NCI-H2171 treated with DMSO at 0.1 percent for 48 hours (cell line): ENCODE results near the gene ASS1.
A peak's percentile ranks its signal among the peaks of the same experiment; 100 is the strongest.

Source experiments
- DNase-seq: peaks from one replicate; lab custom pipeline; 2025; lab: John Stamatoyannopoulos, UW

Gene ASS1

DNA sequence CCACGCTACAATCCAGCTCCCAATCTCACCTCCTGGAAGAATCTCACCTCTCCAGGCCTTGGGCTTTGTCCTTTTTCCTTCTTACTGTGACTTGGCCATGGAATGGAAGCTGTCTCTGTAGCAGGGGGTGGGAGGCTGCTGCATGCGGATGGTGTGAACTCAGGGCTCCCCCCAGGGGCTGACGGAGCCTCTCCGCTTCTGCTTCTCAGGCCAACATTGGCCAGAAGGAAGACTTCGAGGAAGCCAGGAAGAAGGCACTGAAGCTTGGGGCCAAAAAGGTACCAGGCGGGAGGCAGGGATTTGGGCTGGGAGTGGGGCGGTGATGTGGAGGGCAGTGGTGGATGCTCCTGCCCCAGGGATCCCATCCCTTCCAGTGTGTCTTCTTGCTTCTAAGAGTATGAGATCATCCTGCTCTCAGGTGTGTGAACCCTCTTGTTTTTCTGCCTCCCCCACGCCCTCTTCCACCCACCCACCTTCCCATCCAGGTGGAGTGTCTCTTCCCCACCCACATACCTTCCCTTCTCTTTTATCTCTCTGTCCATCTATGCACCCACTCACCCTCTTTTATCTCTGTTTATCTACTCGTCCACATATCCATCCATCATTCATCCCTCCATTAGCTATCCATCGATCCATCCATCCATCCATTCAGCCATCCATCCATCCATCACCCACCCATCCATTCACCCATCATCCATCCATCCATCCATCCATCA lies 9.5 kb downstream of the ASS1 start:
- DNase-seq: no peak

DNA sequence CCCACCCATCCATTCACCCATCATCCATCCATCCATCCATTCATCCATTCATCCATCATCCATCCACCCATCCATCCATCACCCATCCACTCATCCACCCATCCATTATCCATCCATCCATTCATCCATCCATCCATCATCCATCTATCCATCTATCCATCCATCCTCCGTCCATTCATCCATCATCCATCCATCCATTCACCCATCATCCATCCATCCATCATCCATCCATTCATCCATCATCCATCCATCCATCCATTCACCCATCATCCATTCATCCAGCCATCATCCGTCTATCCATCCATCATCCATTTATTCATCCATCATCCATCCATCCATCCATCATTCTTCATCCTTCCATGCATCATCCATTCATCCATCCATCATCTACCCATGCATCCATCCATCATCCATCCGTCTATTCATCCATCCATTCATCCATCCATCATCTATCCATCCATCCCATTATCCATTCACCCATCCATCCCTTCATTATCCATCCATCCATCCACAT lies 10.1 kb downstream of the ASS1 start:
- no peak for DNase-seq

DNA sequence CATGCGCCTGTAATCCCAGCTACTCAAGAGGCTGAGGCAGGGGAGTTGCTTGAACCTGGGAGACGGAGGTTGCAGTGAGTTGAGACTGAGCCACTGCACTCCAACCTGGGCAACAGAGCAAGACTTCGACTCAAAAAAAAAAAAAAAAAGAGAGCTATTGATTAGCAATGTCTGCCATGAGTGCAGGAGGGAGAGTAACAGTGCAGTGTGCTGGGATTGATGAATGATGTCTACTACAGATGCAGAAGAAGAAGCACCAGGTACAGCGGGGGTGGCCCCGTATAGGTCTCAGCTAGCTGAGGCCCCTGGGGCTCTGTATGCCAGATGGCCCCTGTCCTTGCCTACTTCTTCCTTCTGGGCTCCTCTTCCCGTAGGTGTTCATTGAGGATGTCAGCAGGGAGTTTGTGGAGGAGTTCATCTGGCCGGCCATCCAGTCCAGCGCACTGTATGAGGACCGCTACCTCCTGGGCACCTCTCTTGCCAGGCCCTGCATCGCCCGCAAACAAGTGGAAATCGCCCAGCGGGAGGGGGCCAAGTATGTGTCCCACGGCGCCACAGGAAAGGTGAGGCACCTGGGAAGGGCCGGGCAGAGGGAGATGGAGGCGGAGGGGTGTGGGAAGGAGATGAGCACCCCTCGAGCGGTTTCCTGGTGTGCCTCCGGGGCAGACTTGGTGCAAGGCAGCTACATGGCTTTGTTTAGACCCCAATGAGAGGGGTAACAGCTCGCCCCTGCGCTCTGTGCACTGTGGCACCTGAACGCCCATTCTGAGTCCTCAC lies 13.5 kb downstream of the ASS1 start:
- peak; percentile 45 for DNase-seq

DNA sequence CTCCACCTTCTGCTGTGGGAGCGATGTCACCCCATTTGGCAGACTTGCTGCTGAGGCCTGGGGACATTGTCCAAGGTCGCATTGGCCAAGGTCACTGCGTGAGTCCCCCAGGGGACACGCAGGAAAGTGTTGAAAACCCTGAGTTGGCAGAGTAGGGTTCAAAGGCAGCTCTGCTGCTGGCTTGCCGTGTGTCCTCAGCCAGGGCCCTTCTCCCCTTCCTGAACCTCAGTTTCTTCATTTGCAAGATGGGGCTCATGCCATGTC lies 14.0 kb downstream of the ASS1 start:
- no peak for DNase-seq

DNA sequence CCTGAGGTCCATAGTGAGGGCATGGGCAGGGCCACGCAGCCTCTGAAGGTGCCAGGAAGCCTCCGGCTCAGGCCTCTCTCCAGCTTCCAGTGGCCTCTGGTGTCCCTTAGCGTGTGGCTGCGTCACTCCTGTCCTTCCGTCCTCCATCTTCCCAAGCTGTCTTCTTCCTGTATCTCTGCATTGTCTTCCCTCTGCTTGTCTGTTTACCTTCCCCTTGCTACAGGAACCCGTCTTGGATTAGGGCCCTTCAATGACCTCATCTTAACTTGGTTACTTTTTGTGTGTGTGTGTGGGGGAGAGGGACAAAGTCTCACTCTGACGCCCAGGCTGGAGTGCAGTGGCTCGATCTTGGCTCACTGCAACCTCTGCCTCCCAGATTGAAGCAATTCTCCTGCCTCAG lies 14.4 kb downstream of the ASS1 start:
- DNase-seq: no peak

GRCh38 chr9:130459941-130460669 lies 15.3 kb downstream of the ASS1 start:
- no peak for DNase-seq

- DNase-seq: peak; percentile 87
Measured at GRCh38 chr9:130461218-130461630, 16.5 kb downstream of the ASS1 start.

GRCh38 chr9:130461731-130462130 lies 17.0 kb downstream of the ASS1 start:
- no peak for DNase-seq

DNA sequence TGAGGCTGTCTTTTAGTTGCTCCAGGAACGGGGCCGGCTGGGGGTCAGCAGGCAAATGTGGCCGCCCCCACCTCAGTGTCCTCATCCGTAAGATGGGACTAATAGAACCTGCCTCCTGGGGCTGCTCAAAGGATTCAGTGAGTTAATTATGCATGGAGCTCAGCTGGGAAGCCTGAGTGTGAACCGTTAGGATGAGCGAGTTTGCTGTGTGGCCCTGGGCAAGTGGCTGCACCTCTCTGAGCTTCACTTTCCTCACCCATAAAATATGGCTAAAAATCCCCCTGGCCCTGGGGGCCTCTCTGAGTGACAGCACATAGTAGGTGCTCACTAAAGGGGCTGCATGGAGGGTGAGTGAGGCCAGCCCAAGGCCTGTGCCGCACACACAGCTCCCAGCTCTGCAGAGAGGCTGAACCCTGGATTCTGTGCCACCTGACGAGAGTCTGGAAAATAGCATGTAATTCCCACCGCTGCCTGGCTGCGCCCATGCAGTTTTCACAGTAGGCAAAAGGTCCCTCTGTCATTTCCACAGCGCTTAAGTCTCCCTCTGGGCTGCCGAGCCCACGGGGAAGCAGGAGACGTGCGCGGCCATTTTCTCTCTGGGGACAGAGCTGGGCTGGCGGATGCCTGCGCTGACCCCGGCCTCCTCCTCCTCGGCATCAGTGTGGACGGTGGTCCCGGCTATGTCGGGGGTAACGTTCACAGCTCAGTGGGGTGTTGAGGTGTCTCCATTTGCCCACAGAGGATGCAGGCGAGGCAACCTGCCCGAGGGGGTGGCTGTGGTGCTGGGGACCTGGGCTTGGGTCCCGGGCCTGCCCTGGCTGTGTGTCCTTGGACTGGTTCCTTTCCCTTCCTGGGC lies 18.2 kb downstream of the ASS1 start:
- peak; percentile 94 for DNase-seq

- no peak for DNase-seq
Measured at GRCh38 chr9:130463763-130464745, 19.3 kb downstream of the ASS1 start.

GRCh38 chr9:130465383-130466096 lies 20.8 kb downstream of the ASS1 start:
- no peak for DNase-seq

GRCh38 chr9:130466537-130467217 lies 21.9 kb downstream of the ASS1 start:
- no peak for DNase-seq

GRCh38 chr9:130467316-130467715 lies 22.6 kb downstream of the ASS1 start:
- DNase-seq: peak; percentile 100

- DNase-seq: no peak
Measured at GRCh38 chr9:130468566-130468965, 23.8 kb downstream of the ASS1 start.

DNA sequence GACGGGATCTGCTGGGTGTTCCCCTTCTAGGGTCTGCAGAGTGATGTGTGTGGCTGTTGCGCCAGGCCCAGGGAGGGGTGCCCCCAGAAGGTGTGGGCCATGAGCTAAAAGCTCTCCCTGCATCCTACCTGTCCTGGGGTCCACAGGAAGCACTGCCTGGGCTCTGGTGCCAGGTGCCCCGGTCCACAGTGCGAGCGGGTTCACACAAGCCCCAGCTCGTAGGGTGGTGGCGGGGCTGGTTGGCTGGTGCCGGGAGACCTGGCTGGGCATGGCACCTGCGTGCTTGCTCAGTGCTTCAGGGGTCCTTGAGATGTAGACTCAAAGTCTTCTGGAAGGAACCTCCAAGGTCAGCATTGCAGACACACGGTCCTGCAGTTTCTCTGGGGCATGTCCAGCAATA lies 25.5 kb downstream of the ASS1 start:
- DNase-seq: no peak

DNA sequence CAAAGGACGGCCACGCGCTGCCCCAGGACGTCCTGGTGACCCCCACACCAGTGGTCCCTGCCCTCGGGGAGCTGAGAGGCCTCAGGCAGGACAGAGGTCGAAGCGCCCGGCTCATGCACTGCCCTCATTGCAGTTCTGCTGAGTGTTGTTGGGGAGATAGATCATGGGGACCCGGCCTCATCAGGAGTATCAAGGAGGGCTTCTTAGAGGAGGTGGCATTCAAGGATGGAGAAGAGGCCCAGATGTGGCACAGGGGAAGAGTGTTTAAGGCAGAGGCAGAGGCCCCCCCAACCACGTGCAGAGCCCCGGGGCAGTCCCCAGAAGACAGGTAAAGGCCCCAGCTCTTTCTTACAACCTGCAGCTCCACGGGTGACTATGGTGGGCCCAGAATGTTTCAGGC lies 26.2 kb downstream of the ASS1 start:
- no peak for DNase-seq

- peak; percentile 76 for DNase-seq
Measured at GRCh38 chr9:130471411-130472183, 26.8 kb downstream of the ASS1 start.

DNA sequence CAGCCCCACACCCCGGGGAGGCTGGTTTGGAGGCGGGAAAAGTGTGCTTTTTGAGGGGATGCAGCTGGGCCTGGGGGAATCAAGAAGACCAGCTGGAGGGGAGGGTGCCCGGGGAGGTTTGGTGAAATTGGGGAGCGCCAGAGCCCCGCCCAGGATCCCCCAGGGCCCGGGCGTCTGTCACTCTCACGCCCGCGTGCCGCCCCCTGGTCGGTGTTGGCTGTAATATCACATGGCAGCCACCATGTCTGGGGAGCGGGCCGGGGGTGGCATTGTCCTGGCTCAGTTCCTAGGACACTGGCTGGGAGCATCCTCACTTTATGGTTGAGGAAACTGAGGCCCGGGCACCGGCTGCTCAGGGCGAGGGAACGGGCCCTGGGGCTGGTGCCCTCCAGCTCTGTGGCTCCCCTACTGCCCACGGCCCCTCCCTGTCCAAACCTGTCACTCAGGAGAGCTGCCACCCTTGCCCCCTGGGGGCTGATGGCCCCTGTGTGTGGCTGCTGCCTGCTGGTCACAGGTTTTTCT lies 27.5 kb downstream of the ASS1 start:
- DNase-seq: peak; percentile 72
